ENCODE data around the gene GAL3ST1.

DNA sequence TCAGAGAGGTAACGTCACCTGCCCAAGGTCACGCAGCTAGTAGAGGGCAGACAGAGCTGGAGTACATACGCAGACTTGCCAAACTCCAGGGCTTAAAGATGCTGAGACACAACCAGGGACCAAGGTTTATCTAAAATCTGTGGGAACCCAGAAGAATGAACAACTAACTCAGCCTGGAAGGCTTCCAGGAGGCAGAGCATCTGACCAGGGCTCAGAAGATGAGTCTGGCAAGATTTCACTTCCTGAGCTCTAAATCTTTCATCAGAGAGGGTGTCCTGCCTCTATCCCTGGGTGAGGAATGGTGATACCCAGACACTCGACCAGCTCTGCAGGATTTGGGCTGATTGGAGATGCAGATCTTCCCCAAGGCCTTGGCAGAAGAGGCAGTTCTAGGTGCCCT, 9.1 kb downstream of the GAL3ST1 start:
- TF ChIP-seq, protein P1, sequence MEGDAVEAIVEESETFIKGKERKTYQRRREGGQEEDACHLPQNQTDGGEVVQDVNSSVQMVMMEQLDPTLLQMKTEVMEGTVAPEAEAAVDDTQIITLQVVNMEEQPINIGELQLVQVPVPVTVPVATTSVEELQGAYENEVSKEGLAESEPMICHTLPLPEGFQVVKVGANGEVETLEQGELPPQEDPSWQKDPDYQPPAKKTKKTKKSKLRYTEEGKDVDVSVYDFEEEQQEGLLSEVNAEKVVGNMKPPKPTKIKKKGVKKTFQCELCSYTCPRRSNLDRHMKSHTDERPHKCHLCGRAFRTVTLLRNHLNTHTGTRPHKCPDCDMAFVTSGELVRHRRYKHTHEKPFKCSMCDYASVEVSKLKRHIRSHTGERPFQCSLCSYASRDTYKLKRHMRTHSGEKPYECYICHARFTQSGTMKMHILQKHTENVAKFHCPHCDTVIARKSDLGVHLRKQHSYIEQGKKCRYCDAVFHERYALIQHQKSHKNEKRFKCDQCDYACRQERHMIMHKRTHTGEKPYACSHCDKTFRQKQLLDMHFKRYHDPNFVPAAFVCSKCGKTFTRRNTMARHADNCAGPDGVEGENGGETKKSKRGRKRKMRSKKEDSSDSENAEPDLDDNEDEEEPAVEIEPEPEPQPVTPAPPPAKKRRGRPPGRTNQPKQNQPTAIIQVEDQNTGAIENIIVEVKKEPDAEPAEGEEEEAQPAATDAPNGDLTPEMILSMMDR (IDR thresholded peaks at IDR 0.05; ENCODE audit: low read depth, low read length, missing input control): no peak
- TF ChIP-seq, protein P2, sequence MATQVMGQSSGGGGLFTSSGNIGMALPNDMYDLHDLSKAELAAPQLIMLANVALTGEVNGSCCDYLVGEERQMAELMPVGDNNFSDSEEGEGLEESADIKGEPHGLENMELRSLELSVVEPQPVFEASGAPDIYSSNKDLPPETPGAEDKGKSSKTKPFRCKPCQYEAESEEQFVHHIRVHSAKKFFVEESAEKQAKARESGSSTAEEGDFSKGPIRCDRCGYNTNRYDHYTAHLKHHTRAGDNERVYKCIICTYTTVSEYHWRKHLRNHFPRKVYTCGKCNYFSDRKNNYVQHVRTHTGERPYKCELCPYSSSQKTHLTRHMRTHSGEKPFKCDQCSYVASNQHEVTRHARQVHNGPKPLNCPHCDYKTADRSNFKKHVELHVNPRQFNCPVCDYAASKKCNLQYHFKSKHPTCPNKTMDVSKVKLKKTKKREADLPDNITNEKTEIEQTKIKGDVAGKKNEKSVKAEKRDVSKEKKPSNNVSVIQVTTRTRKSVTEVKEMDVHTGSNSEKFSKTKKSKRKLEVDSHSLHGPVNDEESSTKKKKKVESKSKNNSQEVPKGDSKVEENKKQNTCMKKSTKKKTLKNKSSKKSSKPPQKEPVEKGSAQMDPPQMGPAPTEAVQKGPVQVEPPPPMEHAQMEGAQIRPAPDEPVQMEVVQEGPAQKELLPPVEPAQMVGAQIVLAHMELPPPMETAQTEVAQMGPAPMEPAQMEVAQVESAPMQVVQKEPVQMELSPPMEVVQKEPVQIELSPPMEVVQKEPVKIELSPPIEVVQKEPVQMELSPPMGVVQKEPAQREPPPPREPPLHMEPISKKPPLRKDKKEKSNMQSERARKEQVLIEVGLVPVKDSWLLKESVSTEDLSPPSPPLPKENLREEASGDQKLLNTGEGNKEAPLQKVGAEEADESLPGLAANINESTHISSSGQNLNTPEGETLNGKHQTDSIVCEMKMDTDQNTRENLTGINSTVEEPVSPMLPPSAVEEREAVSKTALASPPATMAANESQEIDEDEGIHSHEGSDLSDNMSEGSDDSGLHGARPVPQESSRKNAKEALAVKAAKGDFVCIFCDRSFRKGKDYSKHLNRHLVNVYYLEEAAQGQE (IDR thresholded peaks at IDR 0.05): no peak
- TF ChIP-seq, protein P3, sequence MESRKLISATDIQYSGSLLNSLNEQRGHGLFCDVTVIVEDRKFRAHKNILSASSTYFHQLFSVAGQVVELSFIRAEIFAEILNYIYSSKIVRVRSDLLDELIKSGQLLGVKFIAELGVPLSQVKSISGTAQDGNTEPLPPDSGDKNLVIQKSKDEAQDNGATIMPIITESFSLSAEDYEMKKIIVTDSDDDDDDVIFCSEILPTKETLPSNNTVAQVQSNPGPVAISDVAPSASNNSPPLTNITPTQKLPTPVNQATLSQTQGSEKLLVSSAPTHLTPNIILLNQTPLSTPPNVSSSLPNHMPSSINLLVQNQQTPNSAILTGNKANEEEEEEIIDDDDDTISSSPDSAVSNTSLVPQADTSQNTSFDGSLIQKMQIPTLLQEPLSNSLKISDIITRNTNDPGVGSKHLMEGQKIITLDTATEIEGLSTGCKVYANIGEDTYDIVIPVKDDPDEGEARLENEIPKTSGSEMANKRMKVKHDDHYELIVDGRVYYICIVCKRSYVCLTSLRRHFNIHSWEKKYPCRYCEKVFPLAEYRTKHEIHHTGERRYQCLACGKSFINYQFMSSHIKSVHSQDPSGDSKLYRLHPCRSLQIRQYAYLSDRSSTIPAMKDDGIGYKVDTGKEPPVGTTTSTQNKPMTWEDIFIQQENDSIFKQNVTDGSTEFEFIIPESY (IDR thresholded peaks at IDR 0.05): no peak
- no peak for TF ChIP-seq RAD21 (IDR thresholded peaks at IDR 0.05)
- TF ChIP-seq, protein P4, sequence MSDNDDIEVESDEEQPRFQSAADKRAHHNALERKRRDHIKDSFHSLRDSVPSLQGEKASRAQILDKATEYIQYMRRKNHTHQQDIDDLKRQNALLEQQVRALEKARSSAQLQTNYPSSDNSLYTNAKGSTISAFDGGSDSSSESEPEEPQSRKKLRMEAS (IDR thresholded peaks at IDR 0.05): no peak
- no peak for TF ChIP-seq HNF4A (conservative IDR thresholded peaks at IDR 0.05)
- TF ChIP-seq TAF1 (conservative IDR thresholded peaks at IDR 0.05): no peak
- no peak for TF ChIP-seq GABPA (IDR thresholded peaks at IDR 0.05 in 1 of 2, conservative IDR thresholded peaks at IDR 0.05 in 1 of 2)
- TF ChIP-seq YY1 (IDR thresholded peaks at IDR 0.05): no peak
- TF ChIP-seq RXRA (IDR thresholded peaks at IDR 0.05): no peak
- TF ChIP-seq SP1 (IDR thresholded peaks at IDR 0.05): no peak
- no peak for TF ChIP-seq JUND (IDR thresholded peaks at IDR 0.05)
- no peak for TF ChIP-seq HNF4G (IDR thresholded peaks at IDR 0.05)
- TF ChIP-seq, protein P5, sequence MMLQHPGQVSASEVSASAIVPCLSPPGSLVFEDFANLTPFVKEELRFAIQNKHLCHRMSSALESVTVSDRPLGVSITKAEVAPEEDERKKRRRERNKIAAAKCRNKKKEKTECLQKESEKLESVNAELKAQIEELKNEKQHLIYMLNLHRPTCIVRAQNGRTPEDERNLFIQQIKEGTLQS (IDR thresholded peaks at IDR 0.05): no peak

All from liver (tissue), 3 donors.